T1000 (cell line): ENCODE data around the gene PLCL2.
A peak's percentile ranks its signal among the peaks of the same experiment; 100 is the strongest.
"Not testable (repeated sequence)": the region's sequence is repeated elsewhere in the genome, so short reads cannot be mapped to it uniquely, and the experiment has no call there.

Experiments used
- DNase-seq: peaks from one replicate; lab custom pipeline; 2025; ENCODE audit warnings: mixed read lengths; lab: John Stamatoyannopoulos, UW

PLCL2 gene

DNA sequence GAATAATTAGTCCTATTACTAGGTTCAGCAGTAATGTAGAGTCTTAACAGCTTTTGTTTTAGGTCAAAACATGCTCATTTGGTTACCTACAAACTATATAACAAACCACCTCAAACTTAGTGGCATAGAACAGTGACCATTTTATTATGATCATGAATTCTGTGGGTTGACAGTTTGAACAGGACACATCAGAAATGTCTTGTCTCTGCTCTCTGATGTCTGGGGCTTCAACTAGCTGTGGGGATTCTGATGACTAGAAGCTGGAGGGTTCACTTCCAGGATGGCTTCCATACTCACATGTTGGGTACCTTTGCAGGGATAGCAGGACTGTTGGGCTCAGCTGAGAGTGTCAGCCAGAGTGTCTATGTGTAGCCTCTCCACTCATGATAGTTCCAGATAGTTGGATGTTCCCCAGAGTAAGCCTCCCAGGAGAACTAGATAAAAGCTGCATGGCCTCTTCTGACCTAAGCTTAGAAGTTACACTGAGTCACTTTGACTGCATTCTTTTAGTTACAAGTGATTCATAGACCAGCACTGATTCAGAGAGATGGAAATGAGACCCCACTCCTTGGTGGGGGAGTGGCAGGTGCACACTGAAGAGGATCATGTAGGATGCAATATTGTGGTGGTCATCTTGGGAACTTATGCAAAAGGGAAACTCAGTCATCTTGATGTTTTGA lies 32.6 kb downstream of the PLCL2 start:
- peak; percentile 29 for DNase-seq

DNA sequence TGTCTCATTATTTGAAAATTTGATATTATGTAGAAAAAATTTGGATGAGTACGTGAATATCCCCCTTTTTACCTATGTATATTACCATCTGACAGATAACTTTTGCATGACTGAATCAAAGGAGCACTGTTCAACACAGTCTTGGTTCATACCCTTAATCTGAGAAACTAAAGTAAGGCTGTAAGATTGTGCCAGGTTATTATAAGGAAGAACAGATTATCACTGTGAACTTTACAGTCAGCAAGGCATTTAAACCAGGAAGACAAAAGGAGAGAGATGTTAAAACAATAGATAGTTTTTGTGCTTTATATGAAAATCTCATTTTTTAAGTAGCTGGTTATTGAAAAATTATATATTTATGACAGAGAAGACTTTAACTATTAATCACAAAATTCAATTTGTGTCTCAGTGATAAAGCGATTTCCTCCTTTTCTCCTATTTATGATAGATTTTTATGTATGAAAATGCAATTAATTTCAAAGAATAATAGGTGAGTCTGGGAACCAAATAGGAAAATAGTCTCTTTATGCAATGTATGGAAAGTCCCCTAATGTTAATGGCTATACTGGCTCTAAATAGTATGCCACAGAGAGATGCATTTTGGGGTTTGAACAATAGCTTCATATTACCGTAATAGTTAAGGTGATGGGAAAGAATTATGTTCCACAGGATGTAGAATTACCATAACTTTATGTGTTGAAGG lies 33.4 kb downstream of the PLCL2 start:
- DNase-seq, result no peak

DNA sequence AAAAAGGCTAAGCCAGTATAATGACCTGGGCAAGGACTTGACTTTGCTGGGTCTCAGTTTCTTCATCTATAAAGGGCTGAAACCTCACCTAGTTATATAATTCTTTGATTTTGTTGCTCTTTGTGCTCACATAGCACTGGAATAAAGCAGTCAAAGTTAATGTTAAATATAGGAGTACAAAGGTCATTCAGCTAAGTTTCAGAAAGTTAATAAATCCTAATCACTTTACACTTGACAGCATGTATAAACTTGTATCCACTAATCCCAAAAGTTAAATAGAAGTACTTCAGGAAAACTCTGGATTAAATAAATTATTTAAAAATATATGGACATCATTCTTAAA lies 33.9 kb downstream of the PLCL2 start:
- no peak for DNase-seq

DNA sequence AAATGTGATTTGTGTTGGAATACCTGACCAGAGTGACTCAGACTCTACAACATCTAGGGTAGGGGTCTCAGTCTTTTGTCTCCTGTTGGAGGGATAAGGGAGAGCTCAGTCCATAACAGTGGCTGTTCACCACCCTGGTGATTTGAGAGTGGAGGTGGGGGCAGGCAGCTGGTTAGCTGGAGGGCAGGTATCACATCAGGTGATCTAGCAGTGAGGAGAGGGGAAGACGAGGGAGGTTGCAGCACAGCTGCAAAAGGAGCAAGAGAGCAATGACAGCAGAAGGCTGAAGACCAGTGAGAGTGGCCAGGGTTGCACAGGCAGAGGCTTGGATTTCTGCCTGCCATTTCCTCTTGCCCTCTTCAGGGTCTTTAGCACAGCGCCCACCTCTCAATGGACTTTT lies 38.4 kb downstream of the PLCL2 start:
- no peak for DNase-seq

DNA sequence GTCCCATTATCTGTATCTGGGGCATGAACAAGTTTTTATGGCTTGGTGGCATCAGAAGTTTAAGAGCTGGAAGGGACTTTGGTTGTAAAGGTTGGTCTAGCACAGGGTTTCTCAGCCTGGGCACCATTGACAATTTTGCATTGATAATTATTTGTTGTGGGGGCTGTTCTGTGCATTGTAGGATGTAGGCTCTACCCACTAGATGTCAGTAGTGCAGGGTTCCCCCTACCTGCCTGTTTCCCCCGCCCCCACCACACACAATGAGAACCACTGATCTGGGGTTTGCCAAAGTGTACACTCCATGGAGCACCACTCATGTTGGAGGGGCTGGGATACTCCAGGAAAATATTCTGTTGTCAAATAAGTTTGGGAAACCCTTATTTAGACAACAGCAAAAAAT lies 42.7 kb downstream of the PLCL2 start:
- DNase-seq, result no peak

DNA sequence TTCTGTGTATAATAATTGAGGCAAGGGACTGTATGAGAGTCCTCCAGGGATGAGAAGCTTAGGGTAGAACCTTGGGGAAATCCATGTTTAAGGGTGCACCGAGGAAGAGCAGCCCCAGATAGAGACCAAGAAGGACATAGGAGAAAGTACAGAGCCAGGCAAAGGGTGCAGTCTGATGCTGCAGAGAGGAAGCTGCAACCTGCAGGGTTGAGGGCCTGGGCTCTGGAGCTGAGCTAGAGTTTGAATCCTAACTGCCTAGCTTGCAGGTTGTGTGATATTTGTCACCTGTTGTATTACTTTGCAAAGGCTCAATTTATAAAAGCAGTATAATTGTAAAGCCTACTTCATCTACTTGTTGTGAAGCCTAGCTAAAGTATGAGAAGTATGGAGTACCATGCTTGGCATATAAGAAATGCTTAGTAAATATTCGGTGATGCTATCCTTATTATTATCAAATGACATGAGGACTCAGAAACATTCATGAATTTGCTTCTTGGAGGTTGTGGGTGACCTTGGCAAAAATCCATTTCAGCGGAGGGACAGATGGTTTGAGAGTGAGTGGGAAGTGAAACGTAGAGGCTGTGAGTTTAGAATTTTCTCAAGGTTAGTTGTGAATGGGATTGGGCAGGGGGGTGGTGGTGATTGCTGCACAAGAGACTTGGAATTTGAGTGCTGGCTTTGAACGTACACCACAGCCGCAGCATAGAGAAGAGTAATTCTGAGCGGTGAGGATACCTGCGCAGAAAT lies 43.8 kb downstream of the PLCL2 start:
- no peak for DNase-seq

DNA sequence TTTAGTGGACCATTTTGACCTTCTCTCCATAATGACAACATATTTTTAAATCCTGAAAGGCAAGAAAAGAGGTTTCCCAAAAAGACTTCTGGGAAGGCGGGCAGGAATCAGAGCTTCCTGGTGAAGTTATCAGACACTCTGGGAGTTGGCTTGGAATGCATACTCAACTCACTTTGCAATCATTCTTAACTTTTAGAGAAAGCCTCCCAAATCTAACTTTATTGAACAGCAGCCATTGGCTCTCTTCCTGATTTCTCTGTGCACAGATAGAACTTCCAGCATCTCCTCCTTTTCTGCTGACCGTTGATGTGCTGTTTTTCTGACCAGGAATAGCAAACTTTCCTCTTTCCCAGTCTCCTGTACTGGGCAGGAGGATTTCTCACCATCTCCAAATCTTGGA lies 44.6 kb downstream of the PLCL2 start:
- no peak for DNase-seq

DNA sequence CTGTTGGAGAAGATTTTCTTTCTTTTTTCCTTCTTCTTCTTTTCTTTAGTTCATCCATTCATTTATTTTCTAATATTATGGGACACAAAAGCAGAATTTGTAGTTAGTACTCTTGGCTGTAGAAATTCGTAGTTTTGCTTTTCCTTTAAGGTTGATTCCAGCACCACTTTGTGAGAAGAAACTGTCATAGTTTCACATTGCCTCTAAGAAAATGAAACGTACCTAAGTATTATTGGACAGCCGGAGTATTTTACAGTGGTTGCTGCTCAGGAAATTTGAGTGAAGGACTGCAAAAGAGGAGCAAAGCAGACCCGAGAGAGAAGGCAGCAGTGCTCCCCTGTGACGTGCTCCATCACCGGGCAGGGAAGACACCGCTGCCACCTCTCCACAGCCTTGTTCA lies 48.1 kb downstream of the PLCL2 start:
- no peak for DNase-seq

DNA sequence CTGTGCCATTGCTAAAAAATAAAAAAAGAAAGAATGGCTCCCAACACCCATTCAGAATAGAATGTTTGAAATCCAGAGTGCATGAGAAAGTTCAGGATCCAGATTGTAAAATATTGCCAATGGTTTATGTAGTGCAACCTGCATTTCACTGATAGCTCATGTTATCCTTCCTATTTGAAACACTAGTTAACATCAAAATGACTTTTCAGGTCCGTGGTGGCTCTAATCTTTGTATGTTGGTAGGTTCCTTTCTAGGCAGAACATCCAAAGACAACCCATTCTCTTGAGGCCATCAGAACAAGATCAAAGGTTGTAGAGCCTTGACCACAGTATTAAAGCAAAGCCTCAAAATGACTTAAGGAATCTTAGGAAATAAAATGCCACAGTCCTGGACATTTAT lies 51.0 kb downstream of the PLCL2 start:
- DNase-seq, result no peak

DNA sequence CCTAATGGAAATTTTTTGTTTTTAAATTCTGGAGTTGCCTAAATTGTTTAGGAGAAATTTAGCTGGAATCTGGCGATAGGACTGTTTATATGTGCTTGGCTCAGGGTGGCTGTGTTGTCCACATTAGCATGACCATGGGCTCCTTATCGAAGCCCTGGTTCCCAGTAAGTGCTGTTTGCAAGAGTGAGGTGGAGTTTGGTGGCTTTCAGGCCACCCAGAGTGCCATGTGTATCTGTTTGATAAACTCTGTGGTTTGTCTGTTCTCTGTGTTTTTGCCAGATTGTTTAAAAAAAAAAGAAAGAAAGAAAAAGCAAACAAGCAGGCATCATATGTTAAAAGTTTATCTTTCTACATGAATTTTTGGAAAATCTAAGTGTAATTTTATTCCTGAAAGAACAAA lies 51.5 kb downstream of the PLCL2 start:
- DNase-seq, result no peak

DNA sequence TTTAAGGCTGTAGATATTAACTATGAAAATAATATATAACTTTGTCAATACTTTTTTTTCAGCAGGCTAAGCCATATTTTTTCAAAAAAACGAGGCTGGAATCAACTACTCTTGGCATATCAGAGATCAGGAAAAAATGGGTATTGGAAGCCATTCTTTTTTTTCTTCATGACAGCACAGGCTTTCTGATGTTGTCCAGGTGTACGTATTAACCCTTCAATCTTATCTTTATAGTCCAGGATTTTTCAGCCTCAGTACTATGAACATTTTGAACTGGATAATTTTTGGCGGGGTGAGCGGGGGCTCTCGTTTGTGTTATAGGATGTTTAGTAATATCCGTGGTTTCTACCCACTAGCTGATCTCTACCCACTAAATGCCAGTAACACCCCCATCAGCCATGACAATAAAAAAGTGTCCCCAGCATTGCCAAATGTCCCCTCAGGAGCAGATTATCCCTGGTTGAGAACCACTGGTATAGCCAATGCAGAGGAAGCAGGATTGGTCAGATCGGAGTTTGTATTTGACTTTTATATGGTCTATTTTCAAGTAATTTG lies 52.0 kb downstream of the PLCL2 start:
- DNase-seq, result no peak

DNA sequence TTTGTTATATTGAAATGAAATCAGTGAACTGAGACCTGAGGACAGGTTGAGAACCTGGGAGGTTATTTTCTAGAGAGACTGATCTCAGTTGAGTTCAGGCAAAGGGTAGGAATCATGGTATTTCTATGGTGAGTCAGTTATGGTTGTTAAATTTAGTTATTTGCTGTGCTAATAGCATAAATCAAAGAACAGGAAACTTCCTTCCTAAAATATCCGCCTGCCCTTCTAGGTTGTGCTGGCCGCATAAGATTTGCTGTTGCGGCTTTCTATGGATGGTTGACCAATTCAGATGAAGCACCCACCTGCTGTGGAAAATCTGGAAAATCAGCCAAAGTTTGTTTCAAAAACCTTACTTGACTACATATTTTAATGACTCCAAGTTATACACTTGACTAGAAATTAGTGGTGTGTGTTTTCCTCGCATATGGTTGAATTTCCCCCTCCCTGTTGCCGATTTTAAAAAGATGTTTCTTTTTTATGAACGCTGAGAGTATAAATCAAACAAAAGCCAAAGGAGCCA lies 52.6 kb downstream of the PLCL2 start:
- no peak for DNase-seq

DNA sequence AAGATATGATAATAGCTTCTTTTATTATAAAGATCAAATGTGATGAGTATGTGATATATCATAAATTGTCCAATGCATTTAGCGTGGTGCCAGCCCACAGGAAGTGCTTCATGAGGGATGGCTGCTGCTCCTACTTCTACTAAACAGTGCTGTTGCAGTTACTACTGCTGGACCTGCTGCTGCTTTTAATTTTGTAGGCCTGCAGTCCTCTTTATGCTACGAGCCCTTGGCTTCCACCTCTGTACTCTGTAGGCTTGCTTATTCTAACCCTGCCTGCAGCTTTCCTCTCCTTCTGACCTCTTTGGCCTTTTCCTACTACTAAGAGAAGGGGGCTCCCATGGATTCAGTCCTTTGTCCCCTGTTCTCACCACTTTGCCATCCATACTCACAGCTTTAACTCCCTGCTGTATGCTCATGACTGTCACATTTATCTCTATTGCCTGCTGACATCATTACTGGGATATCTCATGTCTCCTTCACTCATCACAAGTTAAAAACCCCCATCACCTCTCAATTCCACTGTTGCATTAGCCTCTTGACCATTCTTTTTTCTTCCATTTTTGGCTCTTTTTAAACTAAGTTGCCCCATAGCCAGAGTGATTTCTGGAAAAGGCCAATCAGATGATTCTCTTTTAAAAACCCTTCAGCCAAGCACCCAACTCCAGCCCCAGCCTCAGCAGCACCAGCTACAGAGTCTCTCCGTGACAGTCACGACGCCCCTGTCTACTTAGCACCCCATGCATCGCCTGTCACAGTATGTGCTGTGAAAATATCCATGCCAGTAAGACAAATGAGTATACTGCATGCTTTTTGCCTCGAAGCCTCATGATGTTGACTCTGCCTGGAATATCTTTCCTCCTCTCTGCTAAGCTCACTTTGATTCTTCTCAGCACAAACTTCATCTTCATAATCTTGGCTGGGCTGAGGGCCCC lies 56.3 kb downstream of the PLCL2 start:
- DNase-seq, result no peak

DNA sequence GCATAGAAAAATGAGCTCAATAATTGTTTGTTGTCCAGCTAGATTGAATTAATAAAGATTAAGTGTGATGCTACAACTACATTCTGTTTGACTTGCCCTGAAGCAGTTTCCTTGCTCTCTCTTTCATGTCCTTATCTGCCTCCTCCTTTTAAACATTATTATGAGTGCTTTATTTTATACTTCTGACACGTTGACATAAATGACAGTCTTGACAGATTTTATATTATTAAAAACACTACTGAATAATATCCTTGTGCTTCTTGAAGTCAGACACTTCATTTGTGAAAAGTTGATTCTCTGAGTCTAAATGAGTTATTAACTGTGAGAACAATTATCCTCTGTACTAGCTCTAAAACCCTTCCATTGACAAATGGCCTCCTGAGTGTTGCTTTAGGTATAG lies 58.2 kb downstream of the PLCL2 start:
- no peak for DNase-seq

DNA sequence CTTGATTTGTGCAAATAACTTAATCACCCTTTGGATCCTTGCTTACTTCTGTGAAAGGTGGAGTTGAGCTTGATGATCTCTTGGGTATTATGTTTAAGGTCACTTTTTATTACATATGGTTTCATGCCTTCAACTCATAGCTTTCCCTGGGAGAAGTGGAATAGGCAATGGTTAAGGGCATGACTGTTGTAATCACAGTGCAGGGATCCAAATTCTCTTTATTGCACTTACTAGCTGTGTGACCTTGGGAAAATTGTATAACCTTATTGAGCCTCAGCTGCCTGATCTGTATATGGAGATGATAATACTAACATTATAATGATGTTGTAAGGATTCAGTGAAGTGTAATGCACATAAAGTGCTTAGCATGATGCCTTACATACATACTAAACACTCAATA lies 59.1 kb downstream of the PLCL2 start:
- DNase-seq, result no peak

DNA sequence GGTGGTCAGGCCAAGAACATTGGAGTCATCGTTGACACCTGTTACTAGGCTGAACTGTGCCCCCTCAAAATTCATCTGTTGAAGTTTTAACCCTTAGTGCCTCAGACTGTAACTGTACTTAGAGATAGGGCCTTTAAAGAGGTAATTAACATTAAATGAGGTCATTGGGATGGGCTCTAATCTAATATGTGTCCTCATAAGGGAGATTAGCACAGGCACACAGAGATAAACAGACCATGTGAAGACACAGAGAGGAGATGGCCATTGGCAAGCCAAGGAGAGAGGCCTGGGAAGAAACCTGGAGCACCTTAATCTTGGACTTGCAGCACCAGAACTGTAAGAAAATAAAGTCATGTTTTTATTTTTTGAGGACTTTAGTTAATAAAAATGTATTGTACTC lies 59.6 kb downstream of the PLCL2 start:
- no peak for DNase-seq

DNA sequence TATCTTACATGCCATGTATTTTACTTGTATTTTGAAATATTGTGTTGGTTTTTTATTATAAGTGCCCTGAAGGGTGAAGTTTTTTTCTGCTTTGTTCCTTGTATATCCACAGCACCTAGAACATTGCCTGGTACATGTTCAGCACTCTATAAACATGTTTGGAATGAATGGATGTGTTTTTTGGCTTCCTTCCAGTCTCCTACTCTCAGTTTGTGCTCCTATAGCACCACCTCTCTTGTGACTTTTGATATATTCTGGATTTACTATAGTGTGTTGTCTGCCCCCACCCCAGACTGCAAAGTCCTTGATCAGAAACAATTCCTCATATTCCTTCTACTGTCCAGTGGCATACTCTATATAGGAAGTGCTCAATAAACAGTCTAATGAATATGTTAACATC lies 60.6 kb downstream of the PLCL2 start:
- no peak for DNase-seq

DNA sequence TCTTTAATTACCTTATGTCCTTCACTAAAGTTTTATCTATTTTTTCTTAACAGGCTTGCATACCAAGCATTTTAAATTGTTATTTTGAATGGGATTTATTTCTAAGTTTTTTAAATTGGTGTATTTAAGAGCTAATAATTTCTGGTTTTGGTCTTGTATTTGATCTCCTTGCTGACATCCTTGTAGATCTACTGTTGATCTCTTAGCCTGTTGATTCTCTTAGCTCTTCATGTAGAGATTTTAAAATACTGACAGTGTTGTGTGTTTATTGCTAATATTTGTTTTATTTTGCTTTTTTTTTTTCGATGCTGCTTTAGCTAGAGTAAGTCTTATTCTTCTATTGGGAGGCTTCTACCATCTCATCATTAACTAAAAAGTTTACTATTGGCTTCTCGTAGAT lies 65.5 kb downstream of the PLCL2 start:
- DNase-seq, result no peak

DNA sequence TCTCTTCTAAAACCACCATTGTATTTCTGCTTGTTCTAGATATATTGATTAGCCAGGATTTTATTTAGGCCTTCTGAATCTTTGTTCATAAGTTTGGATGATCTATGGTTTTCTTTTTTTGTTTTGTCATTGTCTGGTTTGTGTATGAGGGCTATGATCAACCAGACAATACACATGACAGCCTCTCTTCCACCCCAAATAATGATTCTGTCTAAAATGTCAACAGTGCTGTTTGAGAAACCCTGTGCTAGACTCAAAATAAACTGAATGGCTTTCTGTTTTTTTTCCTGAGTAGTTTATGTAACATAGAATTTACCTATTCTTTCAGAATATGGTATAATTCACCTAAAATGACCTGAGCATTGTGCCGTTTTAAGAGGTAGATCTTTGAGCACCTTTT lies 66.1 kb downstream of the PLCL2 start:
- DNase-seq, result no peak

DNA sequence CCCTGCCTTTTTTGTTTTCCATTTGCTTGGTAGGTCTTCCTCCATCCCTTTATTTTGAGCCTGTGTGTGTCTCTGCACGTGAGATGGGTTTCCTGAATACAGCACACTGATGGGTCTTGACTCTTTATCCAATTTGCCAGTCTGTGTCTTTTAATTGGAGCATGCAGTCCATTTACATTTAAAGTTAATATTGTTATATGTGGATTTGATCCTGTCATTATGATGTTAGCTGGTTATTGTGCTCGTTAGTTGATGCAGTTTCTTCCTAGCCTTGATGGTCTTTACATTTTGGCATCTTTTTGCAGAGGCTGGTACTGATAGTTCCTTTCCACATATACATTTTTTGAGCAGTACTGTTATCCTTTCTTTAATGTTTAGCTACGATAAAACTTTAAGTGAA lies 73.1 kb downstream of the PLCL2 start:
- not testable (repeated sequence) for DNase-seq

DNA sequence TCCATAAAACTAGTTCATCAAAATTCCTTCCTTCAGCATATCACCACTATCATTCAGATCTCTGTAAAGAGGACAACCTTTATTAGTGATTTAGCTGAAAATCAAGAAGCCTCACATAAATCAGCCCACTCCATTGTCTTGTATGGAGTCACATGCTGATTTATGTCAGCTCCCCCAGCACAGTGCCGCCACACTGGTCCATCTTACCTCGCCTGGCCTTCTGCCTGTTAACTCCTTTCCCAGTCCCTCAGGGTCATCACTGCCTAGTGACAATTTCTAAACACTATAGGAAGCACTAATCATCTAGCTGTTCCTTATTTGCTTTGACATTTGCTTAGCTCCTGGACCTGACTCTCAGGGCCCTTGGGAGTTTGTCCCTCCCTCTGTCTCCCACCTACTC lies 75.4 kb downstream of the PLCL2 start:
- no peak for DNase-seq
